Activated CD8-positive, alpha-beta memory T cell treated with anti-CD3 and anti-CD28 coated beads, Interleukin-2, amount 10 ng/mL, durations not matched to agents 7 days and 5 days (primary cell): ENCODE results near the gene ITGAV. TPM values are rescaled to one million over a fixed set of nuclear protein-coding genes. Genes with fewer than 3 reads are reported as not detected.
A peak's percentile ranks its signal among the peaks of the same experiment; 100 is the strongest.

Experiments
- ATAC-seq: fragments of 150-1000 bp; cut with Tn5 transposase; one replicate; pipeline ENCODE4 v1.10.0; 2021; ENCODE audit warnings: moderate library complexity
- CTCF ChIA-PET: fragments of 350-600 bp; sonication (Branson Sonifier 250); formaldehyde crosslinking; loops from one replicate; lab custom pipeline; 2021; ENCODE audit warnings: antibody characterized with exemption; lab: Charles Lee
- DNase-seq: peaks from one replicate; pipeline ENCODE4 v3.0.0-alpha.2; 2020
- H3K27ac Mint-ChIP-seq: one replicate; pipeline ENCODE4 v1.8.0; 2021; ENCODE audit warnings: mild to moderate bottlenecking, mixed read lengths
- H3K27me3 Mint-ChIP-seq: one replicate; pipeline ENCODE4 v1.8.0; 2021; ENCODE audit warnings: mixed read lengths
- H3K36me3 Mint-ChIP-seq: one replicate; pipeline ENCODE4 v1.8.0; 2021; ENCODE audit warnings: mild to moderate bottlenecking, mixed read lengths
- H3K4me1 Mint-ChIP-seq: one replicate; pipeline ENCODE4 v1.8.0; 2021; ENCODE audit warnings: mixed read lengths
- H3K4me3 Mint-ChIP-seq: one replicate; pipeline ENCODE4 v1.8.0; 2021; ENCODE audit warnings: mild to moderate bottlenecking, moderate library complexity, mixed read lengths
- H3K9me3 Mint-ChIP-seq: one replicate; pipeline ENCODE4 v1.8.0; 2022; ENCODE audit warnings: low read depth, mixed read lengths
- total RNA-seq, 2 experiments: library from RNA; stranded (reverse); gene quantifications; one replicate each; pipeline ENCODE4 v1.2.3, GENCODE V29; 2021

ITGAV gene
- total RNA-seq, 2 experiments from 2014 or later, result 10.5 to 13.6 TPM

GRCh38 chr2:186588421-186588820 is 1.4 kb upstream of the ITGAV start:
- no peak for DNase-seq
- CTCF ChIA-PET, result interaction anchor here (1.4 to 2.2 kb wide), 2 partner anchors 49 to 84 kb away, joined by 3 to 5 read pairs; no protein-coding TSS in a partner anchor
- ATAC-seq, result no peak
- Mint-ChIP-seq H3K4me1 (peaks cover 25% of the 10 kb centered on the region), H3K9me3 (no peaks in the 10 kb centered on the region), H3K4me3 (no peak overlapping the region), H3K27ac (no peak overlapping the region), H3K36me3 (peaks cover 2% of the 10 kb centered on the region), H3K27me3 (no peaks in the 10 kb centered on the region)

GRCh38 chr2:186588940-186589611 is 780 bp upstream of the ITGAV start:
- CTCF ChIA-PET, result interaction anchor here (0.7 to 2.2 kb wide), 5 partner anchors 31 to 129 kb away, joined by 3 to 8 read pairs (median 3); no protein-coding TSS in a partner anchor
- DNase-seq (no peak), ATAC-seq (no peak)
- Mint-ChIP-seq H3K9me3 (no peaks in the 10 kb centered on the region), H3K4me3 (peak overlapping the region; percentile 85), H3K36me3 (peaks cover 4% of the 10 kb centered on the region), H3K27ac (peak overlapping the region; percentile 84), H3K4me1 (peaks cover 26% of the 10 kb centered on the region), H3K27me3 (no peaks in the 10 kb centered on the region)

GRCh38 chr2:186590350-186590758 is 498 bp downstream of the ITGAV start:
- ATAC-seq (no peak), DNase-seq (no peak)
- Mint-ChIP-seq H3K4me1 (peaks cover 32% of the 10 kb centered on the region), H3K9me3 (no peaks in the 10 kb centered on the region), H3K36me3 (peaks cover 4% of the 10 kb centered on the region), H3K4me3 (peak overlapping the region; percentile 85), H3K27ac (peak overlapping the region; percentile 77), H3K27me3 (no peaks in the 10 kb centered on the region)
- CTCF ChIA-PET, result interaction anchor here (1.1 to 2.2 kb wide), 3 partner anchors 51 to 130 kb away, joined by 3 to 8 read pairs (median 5); no protein-coding TSS in a partner anchor

- Mint-ChIP-seq H3K27me3 (no peaks in the 10 kb centered on the region), H3K4me1 (peaks cover 32% of the 10 kb centered on the region), H3K27ac (peak overlapping the region; percentile 77), H3K36me3 (peaks cover 4% of the 10 kb centered on the region), H3K4me3 (peak overlapping the region; percentile 85), H3K9me3 (no peaks in the 10 kb centered on the region)
- peak; percentile 45 for DNase-seq
- CTCF ChIA-PET, result interaction anchor here (2.1 kb wide), 1 partner anchor 50 kb away, joined by 8 read pairs; no protein-coding TSS in a partner anchor
- ATAC-seq, result peak; percentile 2
Observed at GRCh38 chr2:186590759-186591505, 1.1 kb downstream of the ITGAV start.

GRCh38 chr2:186591506-186591890 is 1.6 kb downstream of the ITGAV start:
- DNase-seq (no peak), ATAC-seq (no peak)
- Mint-ChIP-seq H3K27ac (peak overlapping the region; percentile 77), H3K4me3 (peak overlapping the region; percentile 85), H3K27me3 (no peaks in the 10 kb centered on the region), H3K4me1 (peaks cover 32% of the 10 kb centered on the region), H3K36me3 (peaks cover 4% of the 10 kb centered on the region), H3K9me3 (no peaks in the 10 kb centered on the region)
- CTCF ChIA-PET, result no interaction called here

- Mint-ChIP-seq H3K4me3 (no peak overlapping the region), H3K27me3 (no peaks in the 10 kb centered on the region), H3K36me3 (peaks cover 4% of the 10 kb centered on the region), H3K27ac (no peak overlapping the region), H3K9me3 (no peaks in the 10 kb centered on the region), H3K4me1 (peaks cover 32% of the 10 kb centered on the region)
- no peak for ATAC-seq
- no peak for DNase-seq
- CTCF ChIA-PET, result interaction anchor here (1.2 kb wide), 1 partner anchor 49 kb away, joined by 3 read pairs; no protein-coding TSS in a partner anchor
Observed at GRCh38 chr2:186592137-186592875, 2.5 kb downstream of the ITGAV start.

GRCh38 chr2:186593523-186593922 is 3.7 kb downstream of the ITGAV start:
- Mint-ChIP-seq H3K4me3 (no peak overlapping the region), H3K36me3 (peaks cover 4% of the 10 kb centered on the region), H3K27ac (no peak overlapping the region), H3K4me1 (peaks cover 32% of the 10 kb centered on the region), H3K27me3 (no peaks in the 10 kb centered on the region), H3K9me3 (no peaks in the 10 kb centered on the region)
- CTCF ChIA-PET, result no interaction called here
- no peak for ATAC-seq
- no peak for DNase-seq

GRCh38 chr2:186594001-186594722 is 4.3 kb downstream of the ITGAV start:
- no peak for ATAC-seq
- Mint-ChIP-seq H3K4me1 (peaks cover 28% of the 10 kb centered on the region), H3K9me3 (no peaks in the 10 kb centered on the region), H3K27ac (no peak overlapping the region), H3K4me3 (no peak overlapping the region), H3K36me3 (peaks cover 4% of the 10 kb centered on the region), H3K27me3 (no peaks in the 10 kb centered on the region)
- DNase-seq, result no peak
- CTCF ChIA-PET, result interaction anchor here (0.8 kb wide), 1 partner anchor 87 kb away, joined by 3 read pairs; no protein-coding TSS in a partner anchor

- Mint-ChIP-seq H3K9me3 (no peaks in the 10 kb centered on the region), H3K4me1 (peaks cover 25% of the 10 kb centered on the region), H3K27ac (no peak overlapping the region), H3K36me3 (peaks cover 4% of the 10 kb centered on the region), H3K4me3 (no peak overlapping the region), H3K27me3 (no peaks in the 10 kb centered on the region)
- ATAC-seq (no peak), DNase-seq (no peak)
- CTCF ChIA-PET, result interaction anchor here (0.8 kb wide), 1 partner anchor 88 kb away, joined by 3 read pairs; no protein-coding TSS in a partner anchor
Observed at GRCh38 chr2:186595219-186595618, 5.4 kb downstream of the ITGAV start.

- peaks cover 3% of the 10 kb centered on the region for H3K4me1 Mint-ChIP-seq
- H3K27me3 Mint-ChIP-seq, result no peaks in the 10 kb centered on the region
- no peaks in the 10 kb centered on the region for H3K9me3 Mint-ChIP-seq
- H3K27ac Mint-ChIP-seq, result no peak overlapping the region
- DNase-seq (no peak), ATAC-seq (no peak)
- peaks cover 1% of the 10 kb centered on the region for H3K36me3 Mint-ChIP-seq
- CTCF ChIA-PET, result no interaction called here
- no peak overlapping the region for H3K4me3 Mint-ChIP-seq
Observed at GRCh38 chr2:186599186-186599778, 9.4 kb downstream of the ITGAV start.

GRCh38 chr2:186603286-186603685 is 13.4 kb downstream of the ITGAV start:
- H3K27me3 Mint-ChIP-seq, result no peaks in the 10 kb centered on the region
- ATAC-seq, result no peak
- no peaks in the 10 kb centered on the region for H3K4me1 Mint-ChIP-seq
- DNase-seq, result no peak
- CTCF ChIA-PET, result no interaction called here
- no peak overlapping the region for H3K27ac Mint-ChIP-seq
- H3K36me3 Mint-ChIP-seq, result peaks cover 9% of the 10 kb centered on the region
- H3K9me3 Mint-ChIP-seq, result no peaks in the 10 kb centered on the region
- H3K4me3 Mint-ChIP-seq, result no peak overlapping the region

GRCh38 chr2:186605041-186605440 is 15.2 kb downstream of the ITGAV start:
- Mint-ChIP-seq H3K9me3 (no peaks in the 10 kb centered on the region), H3K4me3 (no peak overlapping the region), H3K36me3 (peaks cover 12% of the 10 kb centered on the region), H3K4me1 (no peaks in the 10 kb centered on the region), H3K27me3 (no peaks in the 10 kb centered on the region), H3K27ac (no peak overlapping the region)
- no peak for ATAC-seq
- CTCF ChIA-PET, result no interaction called here
- no peak for DNase-seq
